Motor neuron (in vitro differentiated cells): ENCODE data around the gene FADS6. TPM values are rescaled to one million over a fixed set of nuclear protein-coding genes. Genes with fewer than 3 reads are reported as not detected.
A peak's percentile ranks its signal among the peaks of the same experiment; 100 is the strongest.

Experiments
- ATAC-seq, 8 experiments: fragments of 200-7000 bp; cut with Tn5 transposase; replicated peaks in 6 of 8; 2 replicates each; pipeline ENCODE4 v1.8.0; 2021; ENCODE audit warnings: mild to moderate bottlenecking in 8 of 8, moderate library complexity in 8 of 8
- H3K27ac ChIP-seq, 2 donors: fragments of 250-450 bp; sonication (Bioruptor Pico); 2 replicates each; pipeline ENCODE4 v1.9.0; 2021; ENCODE audit warnings: antibody characterized with exemption in 2 of 2, mild to moderate bottlenecking in 2 of 2, moderate library complexity in 1 of 2
- H3K4me1 ChIP-seq, 2 donors: fragments of 250-450 bp; sonication (Bioruptor Pico); replicated peaks in 1 of 2; 2 replicates each; pipeline ENCODE4 v1.6.1; 2021; ENCODE audit warnings: antibody characterized with exemption in 2 of 2, mild to moderate bottlenecking in 2 of 2, moderate library complexity in 1 of 2
- H3K4me3 ChIP-seq, 5 donors: fragments of 250-450 bp; sonication (Bioruptor Pico); 2 replicates each; pipeline ENCODE4 v1.9.0; 2021; ENCODE audit warnings: antibody characterized with exemption in 5 of 5, mild to moderate bottlenecking in 5 of 5, moderate library complexity in 4 of 5
- WGBS, 10 experiments: fragments of 450-650 bp; shearing (Covaris generic); methylation state at CpG; one replicate each; pipeline ENCODE4 v1.0.0; 2022; 5-methylcytosine and 5-hydroxymethylcytosine counted together
- in situ Hi-C, 9 experiments: fragments of 400-800 bp; cut with MboI; loops; one replicate each; pipeline ENCODE4 v1.15.0; 2021; ENCODE audit warnings: low sequenced_read_pairs in 9 of 9, low pct_unique_long_range_greater_than_20kb in 2 of 9; ENCODE audit not compliant: unreplicated experiment in 9 of 9
- total RNA-seq, 8 experiments: library from RNA; unstranded; fragments of 300-600 nt; gene quantifications; 2 replicates each; pipeline versions ENCODE4 v1.2.3 to v1.2.4, GENCODE V29; 2022

Gene FADS6
- total RNA-seq, 8 experiments from 2014 or later = 0.11 to 0.85 (median 0.25) TPM; not detected in 2

DNA sequence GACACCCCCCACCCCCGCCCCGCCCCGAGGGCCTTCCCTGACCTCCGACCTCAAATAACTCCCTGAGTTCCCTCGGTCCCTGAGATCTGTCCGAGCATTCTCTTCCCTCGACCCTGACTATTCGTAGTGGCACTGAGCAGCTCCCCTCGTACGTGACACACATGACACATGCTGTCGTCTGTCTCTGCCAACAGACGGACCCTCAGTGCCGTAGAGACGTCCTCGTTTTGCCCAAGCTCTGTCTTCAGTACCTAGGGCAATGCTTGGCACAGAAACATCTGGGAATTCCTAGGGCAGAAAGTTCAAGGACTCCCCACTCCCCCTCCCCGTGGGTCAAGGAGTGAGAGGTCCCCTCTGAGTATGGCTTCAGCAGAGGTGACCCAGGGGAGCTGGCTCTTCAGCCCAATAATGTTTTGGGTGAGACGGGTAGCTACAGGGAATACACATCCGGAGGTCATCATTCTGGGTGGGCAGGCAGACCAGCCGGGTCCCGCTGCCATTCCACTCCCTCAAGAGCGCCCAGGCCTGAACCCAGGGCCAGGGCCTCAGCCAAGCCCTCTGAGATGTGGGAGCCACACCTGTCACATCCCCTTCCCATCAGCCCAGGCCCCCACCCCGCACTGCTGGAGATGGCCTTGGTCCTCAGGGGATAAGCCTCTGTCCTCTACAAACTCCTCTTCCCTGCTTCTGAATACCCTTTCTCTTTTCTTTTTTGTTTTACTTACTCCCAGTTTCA lies 671 bp upstream of the FADS6 start:
- Histone ChIP-seq H3K4me1 (peaks cover 0 to 4% of the 10 kb centered on the region in 2 donors), H3K4me3 (peak overlapping the region in 1 of 5 donors; percentile 19), H3K27ac (no peak overlapping the region)
- ATAC-seq = peak in 3 of 8 experiments; percentile 5 to 26 (median 21)
- in situ Hi-C loops = no loop called here
- WGBS, 10 experiments = 16 to 65% (median 20%) methylated on average over 1 to 8 of the region's 22 CpGs; no CpG with 5 or more reads in 5 of the 10 experiments

DNA sequence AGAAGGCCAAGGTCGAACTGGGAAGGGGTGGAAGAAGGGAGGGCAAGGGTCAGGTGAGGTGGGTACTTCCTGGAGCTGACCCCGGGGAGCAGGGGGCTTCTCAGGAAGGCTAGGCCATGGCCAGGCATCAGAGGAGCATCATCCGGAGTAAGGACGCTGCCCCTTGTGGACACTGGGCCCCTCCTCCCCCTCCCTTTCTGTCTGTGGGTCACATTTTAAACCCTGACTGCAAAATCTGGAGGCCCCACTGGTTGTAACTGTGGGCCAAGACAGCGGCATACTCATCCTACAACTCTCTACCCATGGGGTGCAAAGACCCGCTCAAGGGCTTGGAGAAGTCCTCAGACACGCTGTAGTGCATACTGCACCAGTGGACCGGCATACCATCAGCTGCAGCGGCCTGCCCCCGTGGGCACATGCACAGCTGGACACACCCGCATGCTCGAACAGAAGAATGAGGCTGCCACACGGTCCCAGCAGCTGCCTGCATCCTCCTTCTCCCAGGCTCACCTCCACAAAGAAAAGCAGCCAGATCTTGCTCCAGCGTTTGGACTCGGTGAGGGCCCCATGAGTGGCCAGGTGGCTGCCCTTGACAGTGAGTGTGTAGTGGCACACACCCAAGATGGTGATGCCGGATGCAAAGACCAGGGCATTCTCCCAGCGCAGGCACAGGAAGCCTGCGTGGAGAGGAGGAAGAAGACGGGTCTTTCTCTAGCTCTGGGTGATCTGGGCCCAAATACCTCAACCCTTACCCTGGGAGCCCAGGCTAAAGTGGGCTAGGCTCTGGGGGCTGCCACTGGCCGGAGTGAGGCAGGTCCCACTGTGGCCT lies 1.2 kb downstream of the FADS6 start:
- Histone ChIP-seq H3K27ac (no peak overlapping the region), H3K4me1 (peaks cover 0 to 4% of the 10 kb centered on the region in 2 donors), H3K4me3 (no peak overlapping the region)
- in situ Hi-C loops = no loop called here
- peak in 2 of 8 experiments; percentile 9 to 30 for ATAC-seq
- 35 to 90% (median 63%) methylated on average over 1 to 10 of the region's 20 CpGs; no CpG with 5 or more reads in 5 of the 10 experiments for WGBS, 10 experiments

DNA sequence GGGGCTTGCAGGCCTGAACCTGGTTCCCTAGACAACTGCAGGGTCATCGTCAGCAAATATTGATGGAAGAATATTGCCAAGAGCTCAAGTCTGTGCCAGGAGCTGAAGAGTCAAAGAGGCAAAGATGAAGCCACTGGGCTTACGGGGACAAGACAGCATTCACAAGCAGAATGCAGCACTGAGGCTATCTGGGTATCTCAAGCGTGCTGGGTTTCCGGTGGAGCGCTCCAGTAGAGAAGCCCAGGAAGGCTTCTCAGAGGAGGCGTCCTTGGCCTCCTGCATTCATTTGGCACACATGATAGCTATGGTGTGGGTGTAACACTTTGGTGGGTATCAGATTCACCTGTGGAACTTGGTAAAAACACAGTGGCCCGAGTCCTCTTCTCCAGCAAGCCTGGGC lies 2.9 kb downstream of the FADS6 start:
- peaks cover 0 to 4% of the 10 kb centered on the region in 2 donors for H3K4me1 ChIP-seq
- in situ Hi-C loops = no loop called here
- H3K4me3 ChIP-seq = no peak overlapping the region
- 40 to 100% (median 85%) methylated on average over 1 to 7 of the region's 7 CpGs; no CpG with 5 or more reads in 1 of the 10 experiments for WGBS, 10 experiments
- H3K27ac ChIP-seq = no peak overlapping the region
- ATAC-seq = no peak

DNA sequence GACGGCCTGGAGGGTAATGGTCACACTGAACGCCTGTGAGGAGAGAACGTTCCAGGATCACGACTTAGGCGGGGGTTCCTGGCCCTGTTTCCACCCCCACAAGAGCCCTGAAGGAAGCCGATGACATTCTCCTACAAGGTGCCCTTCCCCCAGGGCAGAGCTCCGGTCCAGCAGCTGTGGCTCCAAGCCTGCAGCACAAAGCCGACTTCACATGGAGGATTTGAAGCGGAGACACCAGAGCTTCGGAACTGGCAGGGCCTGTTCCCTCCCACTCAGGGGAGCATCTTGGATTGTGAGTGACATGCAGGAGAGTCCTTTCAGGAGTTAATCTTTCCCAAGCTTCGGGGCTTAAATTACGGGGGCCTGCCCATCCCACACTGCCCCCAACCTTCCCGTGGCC lies 5.0 kb downstream of the FADS6 start:
- ATAC-seq = no peak
- no peak overlapping the region for H3K27ac ChIP-seq
- 17 to 84% (median 75%) methylated on average over 2 to 8 of the region's 13 CpGs; no CpG with 5 or more reads in 4 of the 10 experiments for WGBS, 10 experiments
- H3K4me1 ChIP-seq = peaks cover 0 to 4% of the 10 kb centered on the region in 2 donors
- H3K4me3 ChIP-seq = no peak overlapping the region
- in situ Hi-C loops = no loop called here

DNA sequence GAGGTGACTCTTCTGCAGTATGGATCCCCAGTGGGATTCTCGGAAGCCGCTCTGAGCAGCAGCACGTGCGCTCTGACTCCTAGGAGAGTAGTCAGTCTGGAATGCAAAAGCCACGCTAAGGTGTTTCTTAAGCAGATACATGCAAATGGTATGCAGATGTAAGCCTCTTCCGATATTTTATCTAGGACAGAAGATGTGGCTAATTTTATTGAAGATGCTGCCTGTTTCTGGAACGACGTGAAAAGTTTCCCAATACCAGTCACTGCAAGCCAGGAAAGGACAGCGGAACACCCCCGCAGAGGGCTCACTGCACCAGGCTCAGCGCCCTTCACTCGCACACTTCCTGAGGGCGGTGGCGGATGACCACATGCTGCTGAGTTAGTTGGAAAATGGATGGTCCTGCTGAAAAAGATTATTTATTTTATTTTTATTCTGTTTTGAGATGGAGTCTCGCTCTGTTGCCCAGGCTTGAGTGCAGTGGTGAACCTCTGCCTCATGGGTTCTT lies 10.1 kb downstream of the FADS6 start:
- no peak for ATAC-seq

DNA sequence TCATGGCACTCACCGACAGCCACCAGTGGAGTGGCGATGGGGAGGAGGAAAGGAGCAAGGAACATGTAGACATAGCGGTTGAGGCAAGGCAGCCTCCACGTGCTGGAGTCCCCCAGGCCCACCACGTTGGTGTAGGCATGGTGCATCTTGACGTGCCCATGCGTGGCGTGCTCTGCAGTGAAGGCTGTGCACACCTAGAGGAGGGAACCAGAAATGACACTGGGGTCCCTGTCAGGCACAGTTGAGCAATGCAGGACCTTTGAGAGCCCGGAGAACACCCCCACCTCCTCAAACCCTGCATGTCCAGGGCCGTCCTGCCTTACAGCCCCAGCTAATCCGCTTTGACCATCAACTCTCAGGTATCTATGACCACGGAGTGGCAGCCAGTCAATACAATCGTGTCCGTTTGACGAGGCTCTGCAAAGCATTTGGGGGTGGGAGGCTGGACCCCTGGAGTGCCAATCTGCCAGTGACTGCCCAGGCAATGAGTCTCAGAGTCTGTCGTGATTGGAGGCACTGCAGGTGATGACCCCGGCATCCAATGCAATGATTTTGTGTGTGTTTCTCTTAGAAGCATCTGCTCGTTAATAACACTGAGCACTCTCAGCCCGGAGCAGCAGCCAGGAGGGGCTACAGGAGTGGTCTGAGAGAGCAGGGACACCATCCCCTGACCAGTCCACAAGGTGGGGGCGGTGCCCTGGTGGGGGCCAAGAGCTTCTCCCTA lies 10.8 kb downstream of the FADS6 start:
- Histone ChIP-seq H3K4me3 (no peak overlapping the region), H3K4me1 (no peaks in the 10 kb centered on the region), H3K27ac (no peak overlapping the region)
- in situ Hi-C loops = no loop called here
- ATAC-seq = peak in 3 of 8 experiments; percentile 23 to 36 (median 26)
- WGBS, 10 experiments = 60 to 93% (median 80%) methylated on average over 1 to 9 of the region's 20 CpGs; no CpG with 5 or more reads in 5 of the 10 experiments

More for the DNA sequence above, 10.1 kb downstream of the FADS6 start:
- in situ Hi-C loops = no loop called here
- no peak overlapping the region for H3K4me3 ChIP-seq
- no peaks in the 10 kb centered on the region for H3K4me1 ChIP-seq
- 29 to 90% (median 55%) methylated on average over 2 to 12 of the region's 15 CpGs; no CpG with 5 or more reads in 3 of the 10 experiments for WGBS, 10 experiments
- H3K27ac ChIP-seq = no peak overlapping the region

DNA sequence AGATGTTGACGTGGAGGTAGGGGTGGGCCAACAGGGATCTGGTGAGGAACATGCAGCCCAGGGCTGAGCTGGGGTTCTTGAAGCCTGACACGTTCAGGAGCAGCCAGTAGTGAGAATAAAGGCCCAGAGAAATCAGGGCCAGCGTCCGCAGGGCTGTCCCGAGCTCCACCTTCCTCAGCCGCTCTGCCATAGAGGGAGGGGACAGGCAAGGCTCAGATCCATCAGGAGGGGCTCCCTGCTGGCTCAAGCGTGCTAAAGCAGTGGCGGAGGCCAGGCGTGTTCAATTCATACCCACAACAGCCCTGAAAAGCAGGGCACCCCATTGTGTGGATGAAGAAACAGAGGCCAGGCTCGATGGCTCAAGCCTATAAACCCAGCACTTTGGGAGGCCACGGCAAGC lies 12.4 kb downstream of the FADS6 start:
- ATAC-seq = peak in 1 of 8 experiments; percentile 8
- Histone ChIP-seq H3K4me3 (no peak overlapping the region), H3K4me1 (no peaks in the 10 kb centered on the region), H3K27ac (no peak overlapping the region)
- WGBS, 10 experiments = 20 to 100% (median 34%) methylated on average over 1 to 8 of the region's 11 CpGs; no CpG with 5 or more reads in 4 of the 10 experiments
- in situ Hi-C loops = no loop called here

DNA sequence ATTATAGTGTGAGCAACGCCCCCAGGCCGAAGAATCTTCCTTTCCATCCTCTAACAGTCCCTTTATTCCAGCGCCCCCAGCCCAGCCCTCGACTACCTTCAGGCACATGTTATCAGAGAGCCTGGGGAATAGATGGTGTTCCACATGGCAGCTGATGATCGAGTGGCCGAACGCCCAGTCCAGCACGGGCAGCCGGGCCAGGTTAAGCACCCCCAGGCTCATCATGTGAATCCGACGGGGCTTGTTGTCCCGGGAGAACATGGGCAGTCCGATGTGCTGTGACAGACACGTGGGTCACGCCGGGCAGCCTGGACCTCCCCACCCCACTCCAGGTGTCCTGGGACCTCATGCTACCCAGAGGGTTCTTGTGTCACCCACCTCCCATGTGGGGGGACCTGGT lies 14.1 kb downstream of the FADS6 start:
- in situ Hi-C loops = no loop called here
- H3K4me3 ChIP-seq = no peak overlapping the region
- WGBS, 10 experiments = 0 to 86% (median 75%) methylated on average over 1 to 9 of the region's 16 CpGs; no CpG with 5 or more reads in 5 of the 10 experiments
- H3K27ac ChIP-seq = no peak overlapping the region
- ATAC-seq = no peak
- H3K4me1 ChIP-seq = no peaks in the 10 kb centered on the region

DNA sequence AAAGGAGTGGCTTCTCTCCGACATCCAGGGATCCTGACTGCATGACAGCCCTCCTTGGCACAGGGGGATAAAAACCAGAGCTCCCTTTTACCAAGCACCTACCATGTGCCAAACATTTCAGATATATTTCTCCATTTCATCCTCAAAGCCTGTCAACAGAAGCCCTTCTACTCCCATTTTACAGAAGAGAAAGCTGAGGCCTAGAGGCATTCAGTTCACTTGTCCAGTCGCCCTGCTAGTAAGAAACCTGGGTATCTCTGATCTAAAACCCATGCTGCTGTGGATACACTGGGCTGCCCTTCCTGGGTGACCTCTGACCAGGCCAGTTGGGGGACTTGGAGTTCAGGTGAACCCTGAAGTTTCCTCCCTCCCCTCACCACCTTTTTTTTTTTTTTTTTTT lies 14.8 kb downstream of the FADS6 start:
- 29 to 100% (median 40%) methylated on average over 1 to 2 of the region's 2 CpGs; no CpG with 5 or more reads in 3 of the 10 experiments for WGBS, 10 experiments
- in situ Hi-C loops = no loop called here
- ATAC-seq = no peak

DNA sequence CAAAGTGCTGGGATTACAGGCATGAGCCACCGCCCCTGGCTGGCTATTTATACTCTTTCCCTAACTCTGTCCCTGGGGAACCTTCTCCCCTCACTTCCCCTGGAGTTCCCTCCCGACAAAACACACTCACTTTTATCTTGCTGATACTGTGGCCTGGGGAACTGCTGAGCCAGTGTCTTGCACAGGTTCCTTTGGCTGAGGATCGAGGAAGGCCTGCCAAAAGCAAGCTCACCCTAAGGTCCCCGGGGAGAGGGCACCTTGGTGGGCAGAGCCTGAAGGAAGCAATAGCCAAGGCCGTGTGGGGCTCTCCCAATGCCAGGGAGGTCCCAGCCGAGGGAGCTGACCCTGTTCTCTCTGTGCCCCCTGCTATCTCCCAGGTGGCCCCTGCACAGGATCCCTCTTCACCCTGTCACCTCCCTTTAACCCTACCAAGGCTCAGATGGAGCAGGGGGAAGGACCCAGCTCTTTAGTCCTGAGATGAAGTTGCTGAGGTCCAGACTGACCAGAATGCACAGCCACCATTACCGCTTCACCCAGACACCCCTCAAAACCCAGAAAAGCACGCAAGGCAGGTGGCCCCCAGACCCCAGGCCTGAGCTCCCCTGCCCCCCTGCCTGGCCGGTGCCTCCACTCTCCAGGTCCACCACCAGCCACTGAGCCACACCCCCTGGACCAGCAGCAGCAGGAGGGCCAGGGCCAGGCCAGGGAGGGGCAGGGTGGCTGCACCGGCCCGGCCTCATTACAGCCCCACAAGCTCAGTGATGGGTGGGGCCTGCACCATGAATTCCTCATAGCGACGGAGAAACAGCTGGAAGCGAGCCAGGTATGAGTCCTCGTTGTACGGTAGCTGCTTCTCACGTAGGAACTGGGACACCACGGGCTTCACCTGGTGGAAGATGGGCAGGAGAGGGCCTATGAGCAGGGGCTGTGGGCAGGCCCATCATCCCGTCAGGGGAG lies 15.6 kb downstream of the FADS6 start:
- peaks cover 0 to 4% of the 10 kb centered on the region in 2 donors for H3K4me1 ChIP-seq
- 0 to 67% (median 50%) methylated on average over 1 to 4 of the region's 19 CpGs; no CpG with 5 or more reads in 1 of the 10 experiments for WGBS, 10 experiments
- in situ Hi-C loops = no loop called here
- H3K4me3 ChIP-seq = no peak overlapping the region
- no peak overlapping the region for H3K27ac ChIP-seq
- ATAC-seq = peak in 3 of 8 experiments; percentile 41 to 76 (median 49)

More for the DNA sequence above, 14.8 kb downstream of the FADS6 start:
- Histone ChIP-seq H3K4me1 (peaks cover 0 to 4% of the 10 kb centered on the region in 2 donors), H3K4me3 (no peak overlapping the region), H3K27ac (no peak overlapping the region)

DNA sequence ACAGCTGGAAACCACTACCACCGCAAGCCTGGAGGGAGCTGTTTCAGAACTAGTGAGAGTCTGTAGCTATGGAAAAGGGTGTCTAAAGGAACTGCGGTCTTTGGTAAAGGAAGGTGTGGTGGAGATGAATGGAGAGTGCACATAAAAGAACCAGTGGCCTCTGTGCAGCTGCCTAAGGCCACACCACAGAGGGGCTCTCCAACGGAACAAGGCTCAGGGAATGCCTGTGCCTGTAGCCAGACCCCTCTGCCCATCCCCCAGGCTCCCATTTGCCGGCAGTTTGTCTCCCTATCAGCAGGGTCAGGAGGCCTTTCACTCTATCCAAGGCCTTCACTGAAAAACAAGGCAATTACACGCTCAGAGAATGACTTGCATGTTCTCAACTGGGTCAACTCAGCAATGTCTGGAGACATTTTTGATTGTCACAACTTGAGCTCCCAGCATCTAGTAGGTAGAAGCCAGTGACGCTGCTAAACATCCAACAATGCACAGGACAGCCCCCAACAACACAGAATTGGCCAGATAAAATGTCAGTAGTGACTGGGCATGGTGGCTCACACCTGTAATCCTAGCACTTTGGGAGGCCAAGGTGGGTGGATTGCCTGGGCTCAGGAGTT lies 17.3 kb downstream of the FADS6 start:
- 20 to 86% (median 48%) methylated on average over 1 to 4 of the region's 6 CpGs; no CpG with 5 or more reads in 3 of the 10 experiments for WGBS, 10 experiments
- Histone ChIP-seq H3K4me3 (no peak overlapping the region), H3K27ac (no peak overlapping the region), H3K4me1 (peaks cover 4 to 6% of the 10 kb centered on the region in 2 donors)
- ATAC-seq = no peak
- in situ Hi-C loops = no loop called here
